ENCODE results near the gene F11R. TPM values are rescaled to one million over a fixed set of nuclear protein-coding genes. Genes with fewer than 3 reads are reported as not detected.

The F11R gene
- total and polyA plus RNA-seq, 2 of the 13 experiments (the other 11 are each of a cell fraction or from before 2014, with no cell fraction given) = 95.8 to 105 TPM

GRCh38 chr1:160972939-160973338 lies 48.0 kb downstream of the F11R start:
- H3K79me2 ChIP-seq (ENCODE audit: insufficient read depth, low read length) = no peaks in the 10 kb centered on the region
- no peaks in the 10 kb centered on the region; a peak in 1 of 5 replicates for H3K27me3 ChIP-seq (ENCODE audit: control insufficient read depth in 1 of 2, insufficient read depth in 2 of 2, low read length in 2 of 2)
- WGBS (ENCODE audit: low lambda C conversion rate) = 49% methylated on average over 3 of the region's 3 CpGs
- no peaks in the 10 kb centered on the region for H3K9me3 ChIP-seq (ENCODE audit: low read length)
- DNase-seq (ENCODE audit: low spot score) (no peak), ATAC-seq (no peak), FAIRE-seq (no peak)
- TF ChIP-seq FOXP1 (IDR thresholded peaks at IDR 0.05) = no peak
- no peak for TF ChIP-seq FOXP1 (CRISPR knock-in tag; IDR thresholded peaks at IDR 0.05)
- no peak for TF ChIP-seq BRD4 (CRISPR knock-in tag; IDR thresholded peaks at IDR 0.05)
- no peak for TF ChIP-seq ZSCAN29 (CRISPR knock-in tag; conservative IDR thresholded peaks at IDR 0.05)
- no peak for TF ChIP-seq IRF1 (CRISPR knock-in tag; IDR thresholded peaks at IDR 0.05; ENCODE audit: low read depth)
- TF ChIP-seq TRIM22 (IDR thresholded peaks at IDR 0.05) = no peak
- no peak for TF ChIP-seq PHB2 (IDR thresholded peaks at IDR 0.05; ENCODE audit: partially characterized antibody)
- no peak for TF ChIP-seq U2AF1 (optimal IDR thresholded peaks at IDR 0.05; ENCODE audit: low read depth, low read length)
- no peak for TF ChIP-seq THAP7 (CRISPR knock-in tag; IDR thresholded peaks at IDR 0.05)
- no peak for TF ChIP-seq POGZ (CRISPR knock-in tag; IDR thresholded peaks at IDR 0.05)
- TF ChIP-seq FOXP4 (CRISPR knock-in tag; IDR thresholded peaks at IDR 0.05) = no peak
- no peak for TF ChIP-seq FOXO4 (CRISPR knock-in tag; conservative IDR thresholded peaks at IDR 0.05)
- TF ChIP-seq JUND (CRISPR knock-in tag; IDR thresholded peaks at IDR 0.05) = no peak
- no peak for TF ChIP-seq ZNF550 (CRISPR knock-in tag; IDR thresholded peaks at IDR 0.05; ENCODE audit: borderline replicate concordance)
- no peak for TF ChIP-seq ZNF512 (CRISPR knock-in tag; IDR thresholded peaks at IDR 0.05)
- no peak for TF ChIP-seq NCOA5 (CRISPR knock-in tag; IDR thresholded peaks at IDR 0.05)
- TF ChIP-seq DNMT3B (CRISPR knock-in tag; conservative IDR thresholded peaks at IDR 0.05) = no peak
- TF ChIP-seq NFYC (CRISPR knock-in tag; IDR thresholded peaks at IDR 0.05) = no peak
- H3K4me1 ChIP-seq (ENCODE audit: insufficient read depth, low read length) = peaks cover 5% of the 10 kb centered on the region
- in situ Hi-C loops (cut with HindIII; ENCODE audit: extremely low pct_ligation_motif_present, low pct_unique_long_range_greater_than_20kb) = no loop called here
- no peak overlapping the region for H3K27ac ChIP-seq (ENCODE audit: extremely low read length, insufficient read depth, low read length)
- ChIA-PET POLR2A (no interaction called here), CTCF (ENCODE audit: low intra/inter-chr PET ratio, low total read pairs) (no interaction called here)
- no peaks in the 10 kb centered on the region for H4K20me1 ChIP-seq (ENCODE audit: insufficient read depth, low read length)
- H3K4me2 ChIP-seq (ENCODE audit: low read depth, low read length) = no peak overlapping the region
- H3K36me3 ChIP-seq (replicated peaks in 1 of 2; ENCODE audit: control insufficient read depth in 1 of 2, insufficient read depth in 2 of 2, low read length in 2 of 2) = no peaks in the 10 kb centered on the region
- intact Hi-C loops (cut with micrococcal nuclease; ENCODE audit: unreplicated experiment) = no loop called here
- no peak overlapping the region for H3K9ac ChIP-seq (ENCODE audit: insufficient read depth, low read depth, low read length)
- H3K4me3 ChIP-seq (replicated peaks in 1 of 3; ENCODE audit: insufficient read depth in 1 of 3, low read depth in 2 of 3, low read length in 3 of 3) = no peak overlapping the region
- no TSS peak for BruUV-seq (replicated peaks)
- no peak overlapping the region for H2AFZ ChIP-seq (ENCODE audit: low read length)

Data from HepG2 (cell line).